Activated naive CD8-positive, alpha-beta T cell treated with anti-CD3 and anti-CD28 coated beads for 36 hours (primary cell): ENCODE measurements around the gene NRXN3. TPM values are rescaled to one million over a fixed set of nuclear protein-coding genes. Genes with fewer than 3 reads are reported as not detected.

Source experiments
- DNase-seq: peaks from one replicate; pipeline ENCODE4 v3.0.0; 2021
- H3K27ac Mint-ChIP-seq: one replicate; pipeline ENCODE4 v1.8.0; 2022; ENCODE audit warnings: mild to moderate bottlenecking, moderate library complexity, mixed read lengths
- H3K27me3 Mint-ChIP-seq: one replicate; pipeline ENCODE4 v1.8.0; 2022; ENCODE audit warnings: mild to moderate bottlenecking, mixed read lengths
- H3K36me3 Mint-ChIP-seq: one replicate; pipeline ENCODE4 v1.8.0; 2021; ENCODE audit warnings: mild to moderate bottlenecking, mixed read lengths
- H3K4me1 Mint-ChIP-seq: one replicate; pipeline ENCODE4 v1.8.0; 2021; ENCODE audit warnings: mixed read lengths
- H3K4me3 Mint-ChIP-seq: one replicate; pipeline ENCODE4 v1.8.0; 2022; ENCODE audit warnings: mild to moderate bottlenecking, moderate library complexity, mixed read lengths
- H3K9me3 Mint-ChIP-seq: one replicate; pipeline ENCODE4 v1.8.0; 2022; ENCODE audit warnings: mixed read lengths
- total RNA-seq, 2 experiments: library from RNA; stranded (reverse); gene quantifications; one replicate each; pipeline ENCODE4 v1.2.3, GENCODE V29; 2021

The NRXN3 gene
- total RNA-seq, 2 experiments from 2014 or later, result not detected

GRCh38 chr14:79695307-79695706 is 1525.1 kb downstream of the NRXN3 start:
- H3K9me3 Mint-ChIP-seq, result no peaks in the 10 kb centered on the region
- H3K36me3 Mint-ChIP-seq, result no peaks in the 10 kb centered on the region
- no peaks in the 10 kb centered on the region for H3K4me1 Mint-ChIP-seq
- no peak overlapping the region for H3K27ac Mint-ChIP-seq
- no peak for DNase-seq
- no peak overlapping the region for H3K4me3 Mint-ChIP-seq
- H3K27me3 Mint-ChIP-seq, result no peaks in the 10 kb centered on the region

GRCh38 chr14:79698298-79698711 is 1528.1 kb downstream of the NRXN3 start:
- no peaks in the 10 kb centered on the region for H3K36me3 Mint-ChIP-seq
- no peak overlapping the region for H3K27ac Mint-ChIP-seq
- no peaks in the 10 kb centered on the region for H3K9me3 Mint-ChIP-seq
- no peaks in the 10 kb centered on the region for H3K4me1 Mint-ChIP-seq
- no peaks in the 10 kb centered on the region for H3K27me3 Mint-ChIP-seq
- no peak overlapping the region for H3K4me3 Mint-ChIP-seq
- no peak for DNase-seq

GRCh38 chr14:79699206-79699605 is 1529.0 kb downstream of the NRXN3 start:
- H3K4me1 Mint-ChIP-seq, result no peaks in the 10 kb centered on the region
- H3K9me3 Mint-ChIP-seq, result no peaks in the 10 kb centered on the region
- H3K36me3 Mint-ChIP-seq, result no peaks in the 10 kb centered on the region
- H3K27ac Mint-ChIP-seq, result no peak overlapping the region
- no peak overlapping the region for H3K4me3 Mint-ChIP-seq
- H3K27me3 Mint-ChIP-seq, result no peaks in the 10 kb centered on the region
- no peak for DNase-seq

GRCh38 chr14:79701371-79701770 is 1531.2 kb downstream of the NRXN3 start:
- H3K27me3 Mint-ChIP-seq, result no peaks in the 10 kb centered on the region
- DNase-seq, result no peak
- no peaks in the 10 kb centered on the region for H3K9me3 Mint-ChIP-seq
- no peaks in the 10 kb centered on the region for H3K36me3 Mint-ChIP-seq
- no peak overlapping the region for H3K4me3 Mint-ChIP-seq
- no peak overlapping the region for H3K27ac Mint-ChIP-seq
- no peaks in the 10 kb centered on the region for H3K4me1 Mint-ChIP-seq

- H3K4me1 Mint-ChIP-seq, result no peaks in the 10 kb centered on the region
- H3K27me3 Mint-ChIP-seq, result no peaks in the 10 kb centered on the region
- no peak overlapping the region for H3K4me3 Mint-ChIP-seq
- H3K36me3 Mint-ChIP-seq, result no peaks in the 10 kb centered on the region
- peaks cover 3% of the 10 kb centered on the region for H3K9me3 Mint-ChIP-seq
- no peak for DNase-seq
- H3K27ac Mint-ChIP-seq, result no peak overlapping the region
These were observed 1532.0 kb downstream of the NRXN3 start for GRCh38 chr14:79702197-79702596.

- Mint-ChIP-seq H3K27ac (no peak overlapping the region), H3K9me3 (peaks cover 3% of the 10 kb centered on the region), H3K4me1 (no peaks in the 10 kb centered on the region), H3K27me3 (no peaks in the 10 kb centered on the region), H3K4me3 (no peak overlapping the region), H3K36me3 (no peaks in the 10 kb centered on the region)
- no peak for DNase-seq
These were observed 1533.0 kb downstream of the NRXN3 start for GRCh38 chr14:79703209-79703608.

GRCh38 chr14:79704041-79704807 is 1534.1 kb downstream of the NRXN3 start:
- Mint-ChIP-seq H3K27me3 (no peaks in the 10 kb centered on the region), H3K36me3 (no peaks in the 10 kb centered on the region), H3K4me3 (no peak overlapping the region), H3K27ac (no peak overlapping the region), H3K4me1 (no peaks in the 10 kb centered on the region), H3K9me3 (peaks cover 3% of the 10 kb centered on the region)
- DNase-seq, result no peak

- H3K9me3 Mint-ChIP-seq, result peaks cover 3% of the 10 kb centered on the region
- H3K36me3 Mint-ChIP-seq, result no peaks in the 10 kb centered on the region
- H3K27ac Mint-ChIP-seq, result no peak overlapping the region
- DNase-seq, result no peak
- H3K4me1 Mint-ChIP-seq, result no peaks in the 10 kb centered on the region
- no peaks in the 10 kb centered on the region for H3K27me3 Mint-ChIP-seq
- no peak overlapping the region for H3K4me3 Mint-ChIP-seq
These were observed 1535.1 kb downstream of the NRXN3 start for GRCh38 chr14:79705126-79705894.

GRCh38 chr14:79706382-79706781 is 1536.2 kb downstream of the NRXN3 start:
- Mint-ChIP-seq H3K4me3 (no peak overlapping the region), H3K27me3 (no peaks in the 10 kb centered on the region), H3K27ac (no peak overlapping the region), H3K36me3 (no peaks in the 10 kb centered on the region), H3K4me1 (no peaks in the 10 kb centered on the region), H3K9me3 (peaks cover 3% of the 10 kb centered on the region)
- DNase-seq, result no peak

- Mint-ChIP-seq H3K4me3 (no peak overlapping the region), H3K9me3 (peaks cover 3% of the 10 kb centered on the region), H3K4me1 (no peaks in the 10 kb centered on the region), H3K27ac (no peak overlapping the region), H3K36me3 (no peaks in the 10 kb centered on the region), H3K27me3 (no peaks in the 10 kb centered on the region)
- DNase-seq, result no peak
These were observed 1538.5 kb downstream of the NRXN3 start for GRCh38 chr14:79708426-79709388.

- Mint-ChIP-seq H3K4me1 (no peaks in the 10 kb centered on the region), H3K4me3 (no peak overlapping the region), H3K27me3 (no peaks in the 10 kb centered on the region), H3K36me3 (no peaks in the 10 kb centered on the region), H3K9me3 (peaks cover 3% of the 10 kb centered on the region), H3K27ac (no peak overlapping the region)
- no peak for DNase-seq
These were observed 1539.4 kb downstream of the NRXN3 start for GRCh38 chr14:79709573-79709972.

- no peak for DNase-seq
- no peaks in the 10 kb centered on the region for H3K9me3 Mint-ChIP-seq
- H3K36me3 Mint-ChIP-seq, result no peaks in the 10 kb centered on the region
- no peak overlapping the region for H3K27ac Mint-ChIP-seq
- H3K4me3 Mint-ChIP-seq, result no peak overlapping the region
- H3K4me1 Mint-ChIP-seq, result no peaks in the 10 kb centered on the region
- no peaks in the 10 kb centered on the region for H3K27me3 Mint-ChIP-seq
These were observed 1542.3 kb downstream of the NRXN3 start for GRCh38 chr14:79712302-79712950.

- no peak for DNase-seq
- no peaks in the 10 kb centered on the region for H3K9me3 Mint-ChIP-seq
- no peaks in the 10 kb centered on the region for H3K4me1 Mint-ChIP-seq
- H3K4me3 Mint-ChIP-seq, result no peak overlapping the region
- H3K27ac Mint-ChIP-seq, result no peak overlapping the region
- H3K36me3 Mint-ChIP-seq, result no peaks in the 10 kb centered on the region
- H3K27me3 Mint-ChIP-seq, result no peaks in the 10 kb centered on the region
These were observed 1551.4 kb downstream of the NRXN3 start for GRCh38 chr14:79721399-79722084.
